HG03432 (cell line): ENCODE results near the gene RFK.
"Not testable (repeated sequence)": the region's sequence is repeated elsewhere in the genome, so short reads cannot be mapped to it uniquely, and the experiment has no call there.

ENCODE experiments used
- ATAC-seq: cut with Tn5 transposase; IDR thresholded peaks from one replicate; pipeline ENCODE4 v1.9.1; 2021; ENCODE audit warnings: mild to moderate bottlenecking, moderate library complexity; ENCODE audit not compliant: unreplicated experiment

The RFK gene

DNA sequence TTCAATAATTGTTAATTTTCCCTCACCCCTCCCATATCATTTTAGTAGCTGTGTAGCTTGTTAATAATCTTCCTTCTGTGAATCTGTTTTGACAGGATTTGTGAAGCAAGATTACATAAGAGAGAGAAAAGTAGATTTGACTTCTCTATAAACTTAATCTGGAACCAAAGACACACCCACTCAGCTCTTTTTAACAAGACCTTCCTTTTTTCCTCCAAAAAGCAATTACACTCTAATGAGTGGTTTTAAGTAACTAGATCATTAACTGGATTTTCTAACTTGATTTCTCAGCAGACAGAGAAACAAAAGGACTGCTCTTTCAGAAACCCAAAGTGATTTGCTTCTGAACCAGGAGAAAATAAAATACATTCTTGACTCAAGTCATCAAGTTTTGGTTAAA, 21.9 kb downstream of the RFK start:
- no peak for ATAC-seq

DNA sequence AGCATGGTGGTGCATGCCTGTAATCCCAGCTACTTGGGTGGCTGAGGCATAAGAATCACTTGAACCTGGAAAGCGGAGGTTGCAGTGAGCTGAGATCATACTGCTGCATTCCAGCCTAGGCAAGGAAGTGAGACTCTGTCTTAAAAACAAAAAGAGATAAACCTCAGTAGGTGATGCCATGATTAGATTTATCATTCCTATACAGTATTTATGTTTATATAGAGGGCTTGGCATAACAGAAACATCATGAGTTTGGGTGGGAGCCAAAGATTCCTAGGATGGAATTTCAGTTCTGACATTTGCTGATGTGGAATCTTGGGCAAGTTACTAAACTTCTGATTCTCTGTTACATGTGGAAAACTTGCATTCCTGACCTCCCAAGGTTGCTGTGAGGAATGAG, 22.3 kb downstream of the RFK start:
- ATAC-seq: no peak

DNA sequence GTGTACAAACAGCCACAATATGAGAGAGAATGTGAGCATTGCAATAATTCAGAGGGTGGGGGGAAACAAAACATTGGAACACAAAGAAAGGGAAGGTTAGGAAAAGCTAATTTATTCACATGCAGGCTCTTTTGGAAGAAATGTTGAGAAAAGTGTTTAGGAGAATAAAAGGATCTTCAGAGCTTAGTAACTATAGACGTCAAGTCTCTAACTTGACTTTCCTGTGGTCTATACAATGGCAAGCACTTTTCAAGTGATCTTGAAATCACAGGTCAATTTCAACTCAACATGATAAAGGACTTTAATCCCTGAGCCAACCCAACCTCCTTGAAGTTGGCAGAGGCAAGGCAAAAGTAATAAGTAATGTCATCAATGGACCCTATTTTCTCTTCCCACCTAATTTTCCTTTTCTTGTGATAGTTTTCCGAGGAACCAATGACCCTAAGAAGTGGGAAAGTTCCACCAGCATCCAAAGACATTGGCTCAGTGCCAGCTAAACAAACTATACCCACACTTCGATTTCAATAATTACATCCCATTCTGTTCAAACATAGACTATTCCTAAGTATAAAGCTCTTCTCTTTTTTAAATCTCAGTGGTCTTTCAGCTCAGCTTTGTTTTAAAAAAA, 23.7 kb downstream of the RFK start:
- no peak for ATAC-seq

DNA sequence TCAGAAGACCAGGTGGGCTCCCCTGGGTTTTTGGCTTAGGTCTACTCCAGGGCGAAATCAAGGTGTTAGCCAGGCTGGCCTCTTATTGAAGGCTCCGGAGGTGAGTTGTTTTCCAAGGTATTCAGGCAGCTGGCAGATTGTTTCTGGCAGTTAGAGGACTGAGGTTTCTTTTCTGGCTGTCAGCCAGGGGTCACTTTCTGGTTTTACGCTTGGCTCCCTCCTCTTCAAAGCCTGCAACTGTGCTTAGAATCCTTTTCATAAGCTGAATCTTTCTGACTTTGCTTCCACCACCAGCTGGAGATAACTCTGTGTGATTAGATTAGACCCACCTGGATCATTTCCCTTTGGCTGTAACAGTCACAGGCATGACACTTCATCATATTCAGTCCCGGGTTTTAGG, 24.6 kb downstream of the RFK start:
- ATAC-seq: peak; percentile 74

DNA sequence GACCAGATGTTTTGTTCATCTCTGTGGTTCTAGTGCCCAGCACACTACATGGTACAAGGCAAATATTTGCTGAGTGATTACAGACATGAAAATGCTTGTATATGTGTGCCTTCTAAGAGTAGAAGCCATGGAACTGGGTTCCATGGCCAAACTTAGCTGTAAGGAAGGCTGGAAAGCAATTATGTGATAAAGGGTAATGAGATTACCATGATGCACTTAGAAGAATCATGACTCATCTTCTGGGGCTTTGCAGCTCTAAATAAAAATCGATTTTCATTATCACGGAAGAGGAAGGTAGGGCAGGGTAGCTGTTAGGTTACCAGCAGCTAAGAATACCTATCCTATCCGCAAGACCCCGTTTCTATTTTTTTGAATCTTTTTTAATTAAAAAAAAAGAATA, 28.0 kb downstream of the RFK start:
- ATAC-seq: no peak

DNA sequence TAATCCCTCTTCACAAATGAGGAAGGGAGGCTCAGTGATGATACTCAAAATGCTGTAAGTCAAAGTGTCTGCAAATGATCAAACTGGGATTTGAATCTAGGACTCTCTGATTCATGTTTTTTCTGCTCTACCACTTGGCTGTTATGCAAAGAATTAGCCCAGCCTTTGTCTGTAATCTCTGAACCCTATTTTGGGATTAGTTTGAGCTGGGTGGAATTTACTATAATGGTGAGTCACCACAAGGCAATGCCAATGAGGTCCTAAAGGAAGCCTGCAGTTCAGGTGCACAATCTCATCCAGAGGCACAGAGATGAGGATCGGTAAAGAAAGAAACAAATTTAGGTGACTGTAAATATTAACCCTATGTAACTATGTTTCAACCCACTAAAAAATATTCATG, 29.2 kb downstream of the RFK start:
- ATAC-seq: no peak

DNA sequence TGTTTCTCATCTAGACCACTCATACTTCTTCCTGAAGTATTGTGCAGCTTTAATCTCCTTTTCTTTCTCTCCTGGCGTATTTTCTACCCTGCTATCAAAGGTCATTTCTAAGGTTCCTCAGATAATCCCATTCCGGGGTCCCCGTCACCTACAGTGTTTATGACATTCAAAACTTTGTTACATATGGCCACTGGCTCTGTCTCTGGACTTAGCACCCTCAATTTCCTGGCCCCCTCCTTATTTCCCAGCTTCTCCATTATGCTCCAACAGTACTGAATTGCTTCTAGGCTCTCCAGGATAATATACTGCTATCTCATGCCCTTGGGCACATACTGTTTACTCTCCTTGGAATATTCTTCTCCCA, 31.2 kb downstream of the RFK start:
- ATAC-seq: no peak

DNA sequence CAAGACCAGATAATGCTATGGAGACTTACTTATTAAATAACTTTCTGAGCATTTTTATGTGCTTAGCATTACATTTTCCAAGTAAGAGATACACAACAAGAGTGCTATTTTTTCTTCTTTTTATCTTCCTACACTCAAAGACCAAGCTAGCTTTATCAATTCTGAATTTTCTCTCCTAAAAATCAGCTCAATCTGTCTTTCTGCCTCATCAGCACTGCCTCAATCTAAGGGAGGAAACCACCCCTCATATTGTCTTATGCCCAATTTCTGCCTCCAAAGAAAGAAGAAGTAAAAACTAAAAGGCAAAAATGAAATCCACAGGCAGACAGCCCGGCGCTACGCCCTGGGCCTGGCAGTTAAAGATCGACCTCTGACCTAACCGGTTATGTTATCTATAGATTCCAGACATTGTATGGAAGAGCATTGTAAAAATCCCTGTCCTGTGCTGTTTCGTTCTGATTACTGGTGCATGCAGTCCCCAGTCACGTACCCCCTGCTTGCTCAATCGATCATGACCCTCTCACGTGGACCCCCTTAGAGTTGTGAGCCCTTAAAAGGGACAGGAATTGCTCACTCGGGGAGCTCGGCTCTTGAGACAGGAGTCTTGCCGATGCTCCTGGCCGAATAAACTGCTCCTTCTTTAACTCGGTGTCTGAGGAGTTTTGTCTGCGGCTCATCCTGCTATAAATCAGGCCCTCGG, 31.7 kb downstream of the RFK start:
- ATAC-seq: not testable (repeated sequence)

DNA sequence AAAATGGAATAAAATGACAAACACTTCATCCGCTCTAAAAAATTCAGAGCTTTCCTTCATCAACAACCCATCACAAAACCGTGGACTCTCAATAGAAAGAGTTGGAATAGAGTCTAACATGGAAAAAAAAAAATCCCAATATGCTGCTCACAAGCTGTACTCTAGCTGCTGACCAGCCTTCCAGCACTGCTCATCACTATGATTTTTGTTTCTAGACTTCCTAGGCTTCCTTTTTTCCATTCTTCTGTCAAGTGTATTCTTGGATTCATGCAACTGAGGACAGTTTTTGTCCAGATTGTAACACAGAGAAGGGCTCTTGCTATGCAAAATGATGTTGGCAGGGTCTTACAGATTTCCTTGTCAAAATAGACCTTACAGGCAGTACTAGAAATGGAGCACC, 34.5 kb downstream of the RFK start:
- no peak for ATAC-seq

DNA sequence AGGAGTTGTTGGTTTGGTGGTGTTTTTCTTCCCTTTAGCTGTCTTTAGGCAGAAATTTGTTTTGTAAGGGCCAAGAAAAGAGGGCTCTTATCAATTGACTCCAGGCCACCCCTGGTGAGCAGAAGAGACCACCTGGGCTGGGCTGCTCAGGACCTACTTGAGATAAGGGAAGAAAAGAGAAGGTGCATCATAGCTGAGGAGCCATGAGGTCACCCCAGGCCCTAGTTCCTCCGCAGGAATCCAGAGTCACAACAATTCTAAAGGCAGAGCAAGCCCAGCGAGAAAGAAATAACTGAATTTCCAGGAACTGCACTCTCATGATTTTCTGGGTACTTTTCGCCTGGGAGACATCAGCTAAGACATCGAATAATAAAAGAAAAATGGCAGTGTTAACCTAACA, 34.9 kb downstream of the RFK start:
- no peak for ATAC-seq

DNA sequence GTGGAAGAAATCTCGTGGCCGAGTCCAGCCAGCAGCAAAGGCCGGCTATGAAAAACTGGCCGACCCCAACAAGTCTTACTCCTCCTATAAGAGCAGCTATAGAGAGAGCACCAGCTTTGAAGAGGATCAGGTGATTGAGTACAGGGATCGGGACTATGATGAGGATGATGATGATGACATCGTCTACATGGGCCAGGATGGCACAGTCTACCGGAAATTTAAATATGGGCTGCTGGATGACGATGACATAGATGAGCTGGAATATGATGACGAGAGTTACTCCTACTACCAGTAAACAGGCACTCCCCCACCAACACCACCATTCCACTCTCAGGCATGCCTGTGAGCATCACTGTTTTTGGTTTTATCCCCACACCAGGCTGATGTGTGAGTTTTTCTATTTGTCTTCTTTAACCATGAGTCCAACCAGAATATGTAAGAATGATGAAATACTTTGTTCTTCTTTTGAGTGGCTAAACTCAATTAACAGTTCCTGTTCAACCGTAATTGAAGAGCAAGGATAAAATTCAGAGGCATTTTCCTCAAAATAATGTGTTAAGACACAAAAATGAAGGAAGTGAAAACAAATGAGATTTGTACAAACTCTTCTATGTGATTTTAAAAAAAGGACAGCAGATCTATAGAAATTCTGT, 35.5 kb downstream of the RFK start:
- no peak for ATAC-seq

DNA sequence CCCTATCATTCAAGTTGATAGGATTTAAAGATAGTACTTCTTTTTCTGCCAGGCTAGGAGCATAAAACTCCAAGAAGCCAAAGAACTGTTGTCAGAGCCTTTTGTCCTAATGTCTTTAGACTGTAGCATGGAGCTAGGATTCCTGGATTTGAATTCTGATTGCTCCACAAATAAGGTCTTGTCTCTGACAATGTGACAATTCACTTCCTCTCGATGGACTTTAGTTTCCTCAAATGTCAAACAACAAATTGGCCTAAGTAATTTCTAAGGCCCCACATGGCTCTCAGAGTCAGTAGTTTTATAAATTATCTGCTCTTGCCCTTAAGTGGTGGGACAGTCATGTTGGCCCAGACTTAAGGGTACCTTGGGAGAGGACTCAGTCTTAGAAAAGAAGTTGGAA, 36.7 kb downstream of the RFK start:
- no peak for ATAC-seq

DNA sequence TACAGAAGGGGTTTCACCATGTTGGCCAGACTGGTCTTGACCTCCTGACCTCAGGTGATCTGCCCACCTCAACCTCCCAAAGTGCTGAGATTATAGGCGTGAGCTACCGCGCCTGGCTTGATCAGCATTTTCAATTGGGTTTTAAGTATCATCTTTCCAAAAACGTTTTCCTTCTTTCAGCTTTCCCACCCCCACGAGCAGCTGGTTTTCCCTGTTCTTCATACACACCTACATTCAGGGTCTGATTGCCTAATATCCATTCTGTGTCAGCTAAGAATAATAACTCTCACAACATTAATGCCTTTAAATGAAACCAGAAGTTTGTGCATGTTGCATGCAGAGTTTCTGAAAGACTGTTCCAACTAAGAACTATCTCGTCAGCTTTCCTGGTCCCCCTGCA, 38.3 kb downstream of the RFK start:
- no peak for ATAC-seq

DNA sequence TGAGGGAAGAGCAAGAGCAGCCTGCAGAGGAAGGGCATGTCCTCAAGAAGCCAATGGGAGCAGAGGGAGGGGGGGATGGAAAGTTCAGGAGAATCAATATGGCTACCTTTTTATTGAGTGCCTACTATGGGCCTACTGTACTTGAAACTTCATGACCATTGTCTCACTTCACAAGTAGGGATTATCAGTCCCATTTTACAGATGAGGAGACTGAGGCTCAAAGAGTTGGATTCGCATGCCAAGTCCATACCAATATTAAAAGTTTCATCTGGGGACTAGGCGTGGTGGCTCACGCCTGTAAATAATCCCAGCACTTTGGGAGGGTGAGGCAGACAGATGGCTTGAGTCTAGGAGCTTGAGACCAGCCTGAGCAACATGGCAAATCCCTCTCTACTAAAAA, 40.0 kb downstream of the RFK start:
- ATAC-seq: no peak

DNA sequence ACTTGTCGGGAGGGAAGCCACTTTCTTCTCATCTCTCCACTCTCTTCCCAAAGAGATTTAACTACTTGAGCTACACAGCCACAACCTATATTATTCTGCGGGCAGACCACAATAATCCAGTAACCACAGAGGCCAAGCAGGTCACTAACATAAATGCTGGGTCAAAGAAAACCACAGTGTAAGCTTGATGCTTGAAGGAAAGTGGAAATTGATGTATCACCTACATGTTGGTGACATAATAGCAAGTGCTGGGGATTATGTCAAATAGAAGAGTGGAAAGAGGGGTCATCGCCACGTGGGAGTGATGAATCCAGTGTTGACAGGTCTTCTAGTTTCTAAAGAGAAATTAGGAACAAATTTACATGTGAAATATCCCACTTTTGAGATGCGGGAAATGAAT, 40.9 kb downstream of the RFK start:
- ATAC-seq: no peak

DNA sequence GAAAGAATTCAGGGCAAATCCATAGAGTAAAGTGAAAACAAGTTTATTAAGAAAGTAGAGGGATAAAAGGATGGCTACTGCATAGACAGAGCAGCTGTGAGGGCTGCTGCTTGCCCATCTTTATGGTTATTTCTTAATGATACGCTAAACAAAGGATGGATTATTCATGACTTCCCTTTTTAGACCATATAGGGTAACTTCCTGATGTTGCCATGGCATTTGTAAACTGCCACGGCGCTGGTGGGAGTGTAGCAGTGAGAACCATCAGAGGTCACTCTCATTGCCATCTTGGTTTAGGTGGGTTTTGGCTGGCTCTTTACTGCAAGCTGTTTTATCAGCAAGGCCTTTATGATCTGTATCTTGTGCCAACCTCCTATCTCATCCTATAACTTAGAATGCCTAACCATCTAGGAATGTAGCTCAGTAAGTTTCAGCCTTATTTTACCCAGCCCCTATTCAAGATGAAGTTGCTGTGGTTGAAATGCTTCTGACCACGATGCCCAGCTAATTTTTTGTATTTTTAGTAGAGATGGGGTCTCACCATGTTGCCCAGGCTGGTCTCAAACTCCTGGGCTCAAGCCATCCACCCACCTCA, 42.1 kb downstream of the RFK start:
- no peak for ATAC-seq

DNA sequence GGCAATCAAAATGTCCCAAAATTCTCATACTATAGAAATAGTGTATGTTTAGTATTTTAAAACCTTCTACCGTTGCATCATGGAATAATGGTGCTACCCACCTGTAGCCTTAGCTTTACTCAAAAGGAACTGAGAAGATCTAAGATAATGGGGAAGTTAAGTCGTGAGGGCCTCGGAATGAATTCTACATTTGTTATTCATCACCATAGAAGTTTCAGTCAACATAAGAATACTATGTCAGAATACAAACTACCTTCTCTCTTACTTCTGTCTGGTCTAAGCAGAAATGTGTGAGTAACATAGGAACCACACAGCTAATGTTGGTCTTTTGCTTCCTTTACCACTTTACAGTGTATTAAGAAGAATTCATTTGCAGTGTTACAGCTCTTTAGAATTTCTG, 43.2 kb downstream of the RFK start:
- no peak for ATAC-seq

DNA sequence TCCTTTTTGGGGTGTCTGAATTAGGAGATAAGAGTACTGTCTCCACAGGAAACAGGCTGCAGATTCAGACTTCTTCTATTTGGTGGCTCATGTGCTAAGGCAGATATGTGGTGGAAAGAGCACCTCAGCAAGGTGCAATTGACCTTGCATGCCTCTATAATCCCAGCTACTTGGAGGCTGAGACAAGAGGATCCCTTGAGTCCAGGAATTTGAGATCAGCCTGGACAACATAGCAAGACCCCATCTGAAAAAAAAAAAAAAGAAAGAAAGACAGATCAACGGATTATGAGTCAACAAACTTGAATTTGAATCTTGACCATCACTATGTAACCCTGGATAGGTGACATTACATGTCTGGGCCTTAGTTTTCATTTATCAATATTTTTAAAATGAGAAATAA, 44.4 kb downstream of the RFK start:
- ATAC-seq: no peak

DNA sequence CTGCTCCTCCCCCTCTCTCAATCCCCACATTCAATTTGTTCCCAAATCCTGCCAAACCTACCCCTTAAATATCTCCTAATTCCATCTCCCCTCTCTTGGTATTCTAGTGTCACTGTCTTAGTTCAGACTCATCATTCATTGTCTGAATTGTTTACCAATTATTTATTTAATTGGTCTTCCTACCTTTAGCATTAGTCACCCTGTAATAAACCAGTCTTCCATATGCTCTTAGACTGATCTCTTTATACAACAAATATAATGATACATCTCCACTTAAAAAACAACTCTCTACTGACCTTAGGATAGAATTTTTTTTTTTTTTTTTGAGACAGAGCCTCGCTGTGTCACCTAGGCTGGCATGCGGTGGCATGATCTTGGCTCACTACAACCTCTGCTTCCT, 51.4 kb downstream of the RFK start:
- no peak for ATAC-seq

DNA sequence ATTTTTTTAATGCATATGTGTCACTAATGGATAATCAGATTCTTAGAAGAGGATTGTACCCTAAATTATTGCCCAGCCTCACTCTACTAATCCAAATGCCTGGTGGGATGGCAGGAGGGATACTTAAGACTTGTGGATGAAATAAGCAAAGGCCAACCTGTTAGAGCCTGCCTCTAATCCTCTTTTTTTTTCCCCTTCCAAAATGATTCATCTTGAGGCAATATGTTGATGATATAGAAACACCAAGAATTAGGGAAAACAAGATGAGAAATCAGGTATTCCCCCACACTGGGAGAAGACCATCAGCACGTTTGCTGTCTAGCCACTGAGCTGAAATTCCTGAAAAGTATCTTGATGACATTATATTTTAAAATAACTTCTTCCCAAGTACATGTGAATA, 52.0 kb downstream of the RFK start:
- no peak for ATAC-seq

DNA sequence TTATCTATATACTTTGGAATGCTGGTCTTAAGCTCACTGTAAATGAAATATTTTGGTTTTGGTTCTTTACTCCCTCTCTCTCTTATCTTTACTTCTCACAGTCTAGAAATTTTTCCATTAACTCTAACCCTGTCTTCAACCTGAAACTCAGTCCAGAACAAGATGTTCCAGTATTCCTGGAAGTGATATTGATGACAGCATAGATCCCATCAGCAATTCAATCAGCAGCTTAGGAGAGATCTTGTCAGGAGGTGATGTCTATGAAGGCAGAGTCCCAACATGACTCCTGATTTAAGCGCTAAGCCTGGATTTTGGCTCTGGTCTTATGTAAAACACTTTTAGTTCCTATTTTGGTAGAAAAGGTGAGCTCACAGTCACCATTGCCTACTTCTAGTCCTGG, 52.6 kb downstream of the RFK start:
- ATAC-seq: no peak

DNA sequence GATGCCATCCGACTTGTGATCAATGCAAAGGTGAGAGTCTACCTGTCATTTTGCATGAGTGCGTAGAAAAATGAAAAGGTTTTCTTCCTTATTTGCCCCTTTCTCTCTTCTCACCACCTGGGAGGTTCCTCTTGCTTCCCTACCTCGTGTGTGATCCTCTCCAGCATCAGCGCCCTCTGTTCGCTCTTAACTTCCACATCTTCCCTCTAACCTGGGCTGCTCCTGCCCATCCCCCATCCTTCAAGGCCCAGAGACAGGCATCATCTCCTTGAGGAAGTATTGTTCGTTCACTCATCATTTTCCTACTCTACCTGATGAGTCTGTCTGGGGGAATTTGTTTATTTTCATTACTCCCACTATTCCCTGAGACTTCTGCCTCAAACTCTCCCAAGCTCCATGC, 55.8 kb downstream of the RFK start:
- no peak for ATAC-seq
